HL-60 (cell line): Measurements from ENCODE around the gene AICDA.

Source experiments
- DNase-seq, 2 experiments: peaks; one replicate each; pipeline ENCODE4 v3.0.0-alpha.2; 2010 to 2020; ENCODE audit warnings: low read depth in 1 of 2, low spot score in 1 of 2
- H3K27ac ChIP-seq: fragments of 250-450 bp; sonication (Bioruptor Pico); replicated peaks from 2 replicates; pipeline ENCODE4 v1.5.1; 2020; ENCODE audit warnings: mild to moderate bottlenecking, moderate library complexity
- H3K27me3 ChIP-seq: fragments of 250-450 bp; sonication (Bioruptor Pico); 2 replicates; pipeline ENCODE4 v1.5.1; 2021; ENCODE audit warnings: mild to moderate bottlenecking, moderate library complexity; ENCODE audit not compliant: insufficient read depth, poor library complexity, severe bottlenecking
- H3K4me3 ChIP-seq: replicated peaks from 2 replicates; pipeline ENCODE4 v1.5.1; 2011; ENCODE audit warnings: mild to moderate bottlenecking, control low read depth, low read length; ENCODE audit not compliant: insufficient read depth
- CTCF ChIP-seq: IDR thresholded peaks from one replicate; pipeline ENCODE4 v1.5.1; 2011; ENCODE audit warnings: low read length, control low read depth, inconsistent platforms; ENCODE audit not compliant: insufficient read depth
- GABPA ChIP-seq: IDR thresholded peaks from 2 replicates; pipeline ENCODE4 v1.6.1; 2012; ENCODE audit warnings: low read depth
- POLR2AphosphoS5 ChIP-seq: IDR thresholded peaks from 2 replicates; pipeline ENCODE4 v1.6.1; 2012; ENCODE audit warnings: low read depth
- REST ChIP-seq: IDR thresholded peaks from 2 replicates; pipeline ENCODE4 v1.6.1; 2012; ENCODE audit warnings: low read depth; ENCODE audit not compliant: insufficient replicate concordance
- SPI1 ChIP-seq: IDR thresholded peaks from 2 replicates; pipeline ENCODE4 v1.6.1; 2012; ENCODE audit warnings: low read depth, mild to moderate bottlenecking, borderline replicate concordance

AICDA gene

GRCh38 chr12:8655421-8655820 is 42.8 kb upstream of the AICDA start:
- TF ChIP-seq GABPA, result no peak
- TF ChIP-seq REST, result no peak
- TF ChIP-seq POLR2AphosphoS5, result no peak
- TF ChIP-seq SPI1, result no peak
- TF ChIP-seq CTCF, result no peak
- Histone ChIP-seq H3K27me3 (peaks cover 12% of the 10 kb centered on the region), H3K4me3 (no peak overlapping the region), H3K27ac (no peak overlapping the region)
- DNase-seq, result no peak

GRCh38 chr12:8648576-8649205 is 36.0 kb upstream of the AICDA start:
- Histone ChIP-seq H3K27me3 (peaks cover 17% of the 10 kb centered on the region), H3K27ac (no peak overlapping the region), H3K4me3 (no peak overlapping the region)
- DNase-seq, result no peak
- no peak for TF ChIP-seq REST
- no peak for TF ChIP-seq CTCF
- no peak for TF ChIP-seq GABPA
- TF ChIP-seq SPI1, result no peak
- TF ChIP-seq POLR2AphosphoS5, result no peak

- Histone ChIP-seq H3K27ac (no peak overlapping the region), H3K4me3 (no peak overlapping the region), H3K27me3 (peaks cover 17% of the 10 kb centered on the region)
- TF ChIP-seq SPI1 (no peak), REST (no peak), POLR2AphosphoS5 (no peak), GABPA (no peak), CTCF (no peak)
- no peak for DNase-seq
Measured at GRCh38 chr12:8647968-8648367, 35.3 kb upstream of the AICDA start.
